Measurements from ENCODE around the gene FAM151B. TPM values are rescaled to one million over a fixed set of nuclear protein-coding genes. Genes with fewer than 3 reads are reported as not detected.

Gene FAM151B
- total RNA-seq (1 to 10 TPM; 1.2 to 2.3 (median 1.7) TPM), polyA plus RNA-seq (1 to 10 TPM in 1 of 2 donors, under 1 TPM in 1; 0.27 to 1.1 TPM)
- long read RNA-seq, donor 1, result 0 reads
- long read RNA-seq, donor 2, result 0 reads
- long read RNA-seq, donor 3, result 0 reads

GRCh38 chr5:80487829-80488721 is at the start of gene FAM151B:
Gene FAM151B, plus strand, starts transcription at chr5:80488100. Its CDS starts 24 bp downstream, at chr5:80488124.
- peak; percentile 86 to 96 (median 95) for ATAC-seq
- intact Hi-C loops (cut with DNase I), result loop anchor here in 8 of 10 donors (2.0 to 10.0 kb wide), 5 partner anchors 179 to 707 kb away; no protein-coding TSS in a partner anchor
- Histone ChIP-seq H3K27me3 (no peaks in the 10 kb centered on the region), H3K9me3 (peaks cover 0 to 15% (median 5%) of the 10 kb centered on the region in 12 donors), H3K27ac (peak within 1 kb of the TSS in 11 of 12 donors; percentile 12 to 86 (median 78)), H3K36me3 (no peaks in the 10 kb centered on the region), H3K4me1 (peaks cover 0 to 18% (median 2%) of the 10 kb centered on the region in 12 donors), H3K4me3 (peak within 1 kb of the TSS; percentile 47 to 88 (median 70))
- peak in 7 of 12 donors; percentile 3 to 48 (median 36) for TF ChIP-seq CTCF (IDR thresholded peaks at IDR 0.05)
- peak in 1 of 2 donors; percentile 10 for TF ChIP-seq POLR2A (IDR thresholded peaks at IDR 0.05)
- DNase-seq, result peak; percentile 80 to 91 (median 88)
- WGBS, 4 donors, result 0 to 2% (median 1%) methylated on average over 48 to 85 of the region's 85 CpGs

- peaks cover 0 to 93% (median 64%) of the 10 kb centered on the region in 9 donors for H3K36me3 ChIP-seq
- intact Hi-C loops (cut with DNase I), result no loop called here
- WGBS, 4 donors, result 95 to 99% (median 97%) methylated on average over 4 of the region's 4 CpGs
- H3K9me3 ChIP-seq, result no peaks in the 10 kb centered on the region
- TF ChIP-seq CTCF (IDR thresholded peaks at IDR 0.05), result no peak
- TF ChIP-seq POLR2A (IDR thresholded peaks at IDR 0.05), result no peak
- H3K27ac ChIP-seq, result no peak overlapping the region
- DNase-seq (no peak), ATAC-seq (no peak)
- H3K4me3 ChIP-seq, result no peak overlapping the region
- peaks cover 0 to 6% (median 0%) of the 10 kb centered on the region in 12 donors for H3K4me1 ChIP-seq
- H3K27me3 ChIP-seq, result no peaks in the 10 kb centered on the region
Observed at GRCh38 chr5:80438739-80439138, 49.2 kb upstream of the FAM151B start.

- TF ChIP-seq CTCF (IDR thresholded peaks at IDR 0.05), result no peak
- TF ChIP-seq POLR2A (IDR thresholded peaks at IDR 0.05), result no peak
- no peaks in the 10 kb centered on the region for H3K27me3 ChIP-seq
- H3K9me3 ChIP-seq, result no peaks in the 10 kb centered on the region
- H3K36me3 ChIP-seq, result peaks cover 0 to 96% (median 65%) of the 10 kb centered on the region in 9 donors
- no peak overlapping the region for H3K27ac ChIP-seq
- peaks cover 0 to 6% (median 0%) of the 10 kb centered on the region in 12 donors for H3K4me1 ChIP-seq
- DNase-seq, result no peak
- ATAC-seq, result no peak
- no peak overlapping the region for H3K4me3 ChIP-seq
- intact Hi-C loops (cut with DNase I), result no loop called here
Observed at GRCh38 chr5:80439213-80439612, 48.7 kb upstream of the FAM151B start.

GRCh38 chr5:80442742-80443141 is 45.2 kb upstream of the FAM151B start:
- TF ChIP-seq POLR2A (IDR thresholded peaks at IDR 0.05), result no peak
- no peak for TF ChIP-seq CTCF (IDR thresholded peaks at IDR 0.05)
- Histone ChIP-seq H3K9me3 (no peaks in the 10 kb centered on the region), H3K4me3 (no peak overlapping the region), H3K36me3 (peaks cover 0 to 97% (median 66%) of the 10 kb centered on the region in 9 donors), H3K27ac (no peak overlapping the region), H3K27me3 (no peaks in the 10 kb centered on the region), H3K4me1 (peaks cover 0 to 6% (median 0%) of the 10 kb centered on the region in 12 donors)
- ATAC-seq (no peak), DNase-seq (no peak)
- intact Hi-C loops (cut with DNase I), result no loop called here
